Lower leg skin (tissue), 3 donors: Measurements from ENCODE around the gene ZNF408.

ENCODE experiments used
- POLR2A ChIP-seq, 2 donors: fragments of 450-650 bp; IDR thresholded peaks; one replicate each; pipeline ENCODE4 v1.6.1; 2016 to 2017; ENCODE audit warnings: antibody characterized with exemption in 2 of 2, mild to moderate bottlenecking in 1 of 2, moderate library complexity in 1 of 2
- TF ChIP-seq, protein P1 (sequence below), 3 donors: fragments of 450-650 bp; IDR thresholded peaks; one replicate each; pipeline ENCODE4 v1.5.1; 2016; ENCODE audit warnings: antibody characterized with exemption in 3 of 3, mild to moderate bottlenecking in 3 of 3, moderate library complexity in 2 of 3

DNA sequence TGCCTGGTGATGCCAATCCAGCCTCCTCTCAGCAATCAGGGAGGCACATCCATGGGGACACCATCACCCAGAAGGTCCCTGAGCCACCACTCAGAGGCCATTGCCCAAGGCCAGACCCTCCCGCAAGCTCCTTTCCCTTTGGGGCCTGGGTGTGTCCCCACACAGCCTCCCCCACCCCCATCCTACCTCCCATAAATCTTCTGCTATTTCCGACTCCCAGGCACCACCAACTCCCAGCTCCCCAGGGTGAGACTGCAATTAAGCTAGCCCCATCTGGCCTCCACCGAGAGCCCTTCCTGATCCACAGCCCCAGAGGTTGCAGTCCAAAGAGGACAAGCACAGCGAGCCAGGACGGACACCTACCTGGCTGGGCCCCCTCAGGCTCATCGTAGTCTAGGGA is 6.8 kb upstream of the ZNF408 start:
- TF ChIP-seq, protein P1, sequence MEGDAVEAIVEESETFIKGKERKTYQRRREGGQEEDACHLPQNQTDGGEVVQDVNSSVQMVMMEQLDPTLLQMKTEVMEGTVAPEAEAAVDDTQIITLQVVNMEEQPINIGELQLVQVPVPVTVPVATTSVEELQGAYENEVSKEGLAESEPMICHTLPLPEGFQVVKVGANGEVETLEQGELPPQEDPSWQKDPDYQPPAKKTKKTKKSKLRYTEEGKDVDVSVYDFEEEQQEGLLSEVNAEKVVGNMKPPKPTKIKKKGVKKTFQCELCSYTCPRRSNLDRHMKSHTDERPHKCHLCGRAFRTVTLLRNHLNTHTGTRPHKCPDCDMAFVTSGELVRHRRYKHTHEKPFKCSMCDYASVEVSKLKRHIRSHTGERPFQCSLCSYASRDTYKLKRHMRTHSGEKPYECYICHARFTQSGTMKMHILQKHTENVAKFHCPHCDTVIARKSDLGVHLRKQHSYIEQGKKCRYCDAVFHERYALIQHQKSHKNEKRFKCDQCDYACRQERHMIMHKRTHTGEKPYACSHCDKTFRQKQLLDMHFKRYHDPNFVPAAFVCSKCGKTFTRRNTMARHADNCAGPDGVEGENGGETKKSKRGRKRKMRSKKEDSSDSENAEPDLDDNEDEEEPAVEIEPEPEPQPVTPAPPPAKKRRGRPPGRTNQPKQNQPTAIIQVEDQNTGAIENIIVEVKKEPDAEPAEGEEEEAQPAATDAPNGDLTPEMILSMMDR (IDR thresholded peaks at IDR 0.05), result no peak
- no peak for TF ChIP-seq POLR2A (IDR thresholded peaks at IDR 0.05)
